ENCODE data around the gene CTDSP2.

Gene CTDSP2

DNA sequence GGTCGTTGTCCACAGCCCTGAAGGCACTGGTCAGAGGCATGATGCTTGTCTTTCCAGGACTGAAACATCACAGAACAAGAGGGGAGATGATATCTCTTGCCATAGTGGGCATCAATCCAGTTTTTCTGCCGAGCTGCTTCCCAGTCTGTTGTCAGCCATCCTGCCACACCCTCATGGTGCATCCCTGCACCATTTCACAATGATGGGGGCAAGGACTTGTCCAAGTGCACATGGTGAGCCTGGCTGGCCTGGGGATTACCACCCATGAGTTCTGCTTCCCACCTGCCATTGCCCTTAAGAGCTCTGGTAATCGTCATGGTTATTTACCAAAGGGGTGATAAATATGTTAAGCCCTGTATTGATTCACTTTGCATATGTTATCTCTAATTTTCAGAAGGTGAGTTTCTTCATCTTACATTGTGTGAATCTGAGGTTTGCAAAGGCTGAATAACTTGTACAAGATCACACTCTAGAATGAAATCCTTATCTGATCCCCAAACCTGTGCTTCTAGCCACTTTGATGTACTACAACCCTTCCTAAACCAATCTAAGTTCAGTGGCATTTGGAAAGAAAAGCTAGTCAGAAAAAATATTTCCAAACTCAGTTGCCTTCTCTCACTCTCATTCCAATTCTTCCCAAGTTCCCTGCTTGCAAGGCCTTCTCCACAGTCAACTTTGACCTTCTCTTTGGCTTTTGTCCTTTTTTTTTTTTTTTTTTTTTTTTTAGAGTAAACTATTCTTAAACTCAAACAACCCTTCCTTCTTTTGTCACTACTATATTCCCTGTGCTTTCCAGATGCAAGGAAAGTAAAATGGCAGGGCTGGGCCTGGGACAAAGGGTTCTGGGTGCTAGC is 30.3 kb downstream of the CTDSP2 start:
- no peak for DNase-seq (ENCODE audit: low read depth, low spot score)

DNA sequence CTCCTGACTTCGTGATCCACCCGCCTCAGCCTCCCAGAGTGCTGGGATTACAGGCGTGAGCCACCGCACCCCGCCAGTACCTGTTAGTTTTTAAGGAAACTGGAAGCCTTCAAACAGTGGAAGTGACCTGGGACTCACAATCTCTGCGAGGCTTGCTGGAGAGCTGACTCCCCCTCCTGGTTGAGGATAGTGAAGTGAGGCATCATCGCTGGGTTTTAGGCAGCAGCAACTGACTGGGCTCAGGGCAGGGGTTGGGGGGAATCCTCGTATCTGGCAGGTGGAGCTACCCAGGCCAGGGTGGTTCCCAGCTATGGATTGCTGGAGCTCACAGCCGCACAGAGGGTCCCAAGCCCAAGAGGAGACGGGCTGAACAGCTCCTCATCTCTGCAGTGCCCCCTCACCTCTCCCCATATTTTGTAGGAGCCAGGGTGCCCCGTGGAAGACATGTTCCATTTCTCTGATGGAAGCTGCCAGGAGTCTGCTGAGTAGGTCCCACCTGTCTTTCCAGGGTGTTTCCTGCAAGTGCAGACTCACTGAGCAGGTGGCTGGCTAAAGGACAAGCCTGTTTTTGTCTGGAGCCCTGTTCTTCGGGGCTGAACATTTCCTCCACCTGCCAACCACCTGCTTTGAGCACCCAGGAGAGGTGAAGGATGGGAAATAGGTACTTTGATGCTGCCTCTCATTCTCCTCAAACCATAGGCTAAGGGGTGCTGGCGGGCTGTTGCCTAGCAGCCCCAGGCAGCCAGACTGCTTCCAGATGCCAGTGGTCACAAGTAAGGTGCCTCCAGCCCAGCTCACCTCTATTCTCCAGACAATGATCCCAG is 31.1 kb downstream of the CTDSP2 start:
- DNase-seq (ENCODE audit: low read depth, low spot score), result no peak

DNA sequence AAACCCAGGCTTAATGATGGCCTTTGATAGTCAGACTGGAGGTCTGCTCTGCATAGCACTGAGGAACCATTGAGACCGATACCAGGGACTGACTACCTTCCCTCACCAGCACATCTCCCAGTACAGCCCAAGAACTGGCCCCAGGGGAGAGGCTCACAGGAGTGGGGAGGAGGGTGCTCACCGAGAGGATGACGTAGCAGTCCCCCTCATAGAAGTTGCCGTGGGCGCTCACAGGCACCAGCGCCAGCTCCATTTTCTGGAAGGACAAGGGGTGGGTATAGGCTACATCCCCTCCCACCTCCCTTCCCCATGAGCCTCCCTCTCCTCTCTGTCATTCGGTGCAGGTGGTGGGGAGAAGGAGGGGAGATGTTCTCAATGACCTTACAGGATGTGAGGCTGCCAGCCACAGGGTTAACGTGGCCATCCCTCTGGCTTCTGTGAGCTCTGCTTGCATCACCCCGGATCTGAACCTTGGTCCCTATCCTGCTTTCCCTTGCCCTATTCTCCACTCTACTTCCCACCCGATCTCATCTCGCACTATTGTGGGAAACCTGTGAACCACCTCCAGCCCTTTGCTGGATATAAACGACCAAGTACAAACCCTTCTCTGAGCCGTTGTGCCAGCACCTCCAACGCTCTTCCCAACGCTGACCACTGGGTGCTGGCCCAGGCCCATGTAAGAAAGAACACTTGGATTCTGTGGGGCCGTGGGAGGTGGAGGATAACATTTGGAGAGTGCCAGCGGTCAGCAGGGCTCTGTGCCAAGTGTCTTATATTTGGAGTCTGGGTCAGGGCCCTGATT is 32.4 kb downstream of the CTDSP2 start:
- no peak for DNase-seq (ENCODE audit: low read depth, low spot score)

DNA sequence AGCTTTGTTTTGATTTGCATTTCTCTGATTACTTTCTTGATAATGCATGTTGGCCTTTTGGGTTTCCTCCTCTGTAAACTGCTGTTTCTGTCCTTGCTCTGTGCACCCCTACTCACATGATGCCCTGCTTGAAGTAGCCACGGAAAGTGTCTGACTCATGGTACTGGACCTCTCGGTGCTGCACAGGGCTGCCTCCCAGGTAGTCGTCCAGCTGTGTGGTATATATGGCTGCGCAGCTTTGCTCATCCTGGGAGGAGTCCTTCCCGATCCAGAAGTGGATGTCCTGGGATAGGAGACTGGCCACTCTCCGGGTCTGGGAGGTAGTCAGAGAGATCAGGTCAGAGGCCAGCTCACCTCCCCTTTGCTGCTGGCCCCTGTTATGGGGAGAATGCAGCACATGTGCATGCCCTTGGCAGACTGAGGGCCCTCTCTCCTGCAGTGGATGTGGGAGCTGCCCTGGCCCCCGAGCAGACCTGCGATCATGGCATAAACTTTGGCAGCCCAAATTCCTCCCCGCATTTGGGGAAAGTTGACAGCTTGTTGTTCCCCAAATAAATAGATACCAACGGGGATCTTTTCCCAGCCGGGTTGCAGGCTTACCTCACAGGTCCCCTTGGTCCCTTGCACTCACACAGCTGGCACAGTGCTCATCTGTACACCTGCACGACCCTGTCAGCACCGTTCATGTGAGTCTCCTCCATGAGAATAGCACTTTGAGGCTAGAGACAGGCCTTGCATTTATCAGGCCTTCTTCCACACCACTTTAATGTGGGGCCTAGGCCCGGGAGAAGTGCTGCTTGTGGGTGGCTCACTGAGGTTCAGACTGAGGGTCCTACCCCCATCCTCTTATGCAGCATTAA is 33.2 kb downstream of the CTDSP2 start:
- DNase-seq (ENCODE audit: low read depth, low spot score), result no peak

DNA sequence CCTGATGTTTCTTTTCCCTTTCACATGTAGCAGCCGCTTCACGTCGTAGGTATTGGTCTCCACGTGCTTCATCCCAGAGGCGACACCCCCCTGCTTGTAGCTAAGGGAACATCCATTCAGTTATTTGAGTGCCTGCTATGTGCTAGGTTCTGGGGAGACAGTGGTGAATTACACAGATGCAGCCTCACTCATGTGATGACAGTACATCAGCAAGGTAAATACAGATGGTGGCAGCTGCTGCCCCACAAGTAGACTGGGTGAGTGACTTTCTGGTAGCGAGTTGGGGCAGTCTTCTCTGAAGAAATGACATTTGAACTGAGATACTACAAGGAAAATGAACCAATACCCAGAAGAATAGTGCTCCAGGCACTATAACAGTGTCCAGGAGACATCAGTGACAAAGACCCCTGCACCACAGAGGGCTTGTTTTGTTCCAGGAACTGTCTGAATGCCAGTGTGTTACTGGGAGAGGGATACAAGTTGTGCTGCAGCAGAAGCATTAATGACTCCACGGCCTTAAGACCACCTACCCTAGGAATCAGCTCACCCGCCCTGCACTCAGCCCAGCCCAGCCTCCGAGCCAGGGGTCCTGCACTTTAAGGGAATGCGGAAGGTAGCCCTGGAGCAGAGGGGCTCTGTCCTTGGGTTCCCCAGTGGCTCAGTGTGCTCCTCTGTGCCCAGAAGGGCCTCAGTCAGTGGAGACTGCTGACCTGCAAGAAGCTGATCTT is 35.3 kb downstream of the CTDSP2 start:
- DNase-seq (ENCODE audit: low read depth, low spot score), result no peak

DNA sequence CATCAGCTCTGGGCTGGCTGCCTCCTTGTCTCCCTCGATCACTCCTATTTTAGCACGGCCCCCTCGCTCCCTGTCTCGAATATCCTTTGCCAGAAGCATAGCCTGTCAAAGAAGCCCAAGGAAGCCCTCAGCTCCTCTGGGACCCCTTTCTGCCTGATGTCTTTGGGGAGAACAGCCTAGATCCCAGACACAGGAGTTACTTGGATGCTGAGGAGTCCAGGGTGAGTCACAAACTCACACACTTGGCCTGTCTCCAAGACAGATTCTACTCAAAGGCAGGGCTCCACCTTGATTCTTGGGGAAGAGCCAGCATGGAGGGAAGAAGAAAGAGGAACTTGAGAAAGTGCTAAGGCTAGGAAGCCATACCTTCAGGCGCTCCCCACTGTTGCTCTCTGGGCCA is 36.1 kb downstream of the CTDSP2 start:
- no peak for DNase-seq (ENCODE audit: low read depth, low spot score)

DNA sequence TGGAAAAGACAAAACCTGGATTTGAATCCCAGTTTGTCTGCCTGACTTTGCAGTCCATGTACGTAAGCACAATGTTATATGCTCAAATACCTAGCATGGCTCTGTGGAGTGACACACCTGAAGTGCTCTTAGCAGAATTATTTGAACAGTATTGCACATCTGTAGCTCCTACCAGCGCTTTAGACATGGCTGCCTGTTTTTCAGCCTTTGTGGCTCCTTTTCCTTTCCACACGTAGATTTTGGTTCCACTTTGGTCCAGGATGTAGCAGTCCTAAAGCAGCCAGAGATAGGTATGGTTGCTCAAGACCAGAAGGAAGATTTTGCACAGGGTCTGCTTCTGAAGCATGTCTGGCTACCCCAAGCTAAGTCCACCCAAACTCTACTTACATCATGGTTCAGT is 37.1 kb downstream of the CTDSP2 start:
- DNase-seq (ENCODE audit: low read depth, low spot score), result no peak

DNA sequence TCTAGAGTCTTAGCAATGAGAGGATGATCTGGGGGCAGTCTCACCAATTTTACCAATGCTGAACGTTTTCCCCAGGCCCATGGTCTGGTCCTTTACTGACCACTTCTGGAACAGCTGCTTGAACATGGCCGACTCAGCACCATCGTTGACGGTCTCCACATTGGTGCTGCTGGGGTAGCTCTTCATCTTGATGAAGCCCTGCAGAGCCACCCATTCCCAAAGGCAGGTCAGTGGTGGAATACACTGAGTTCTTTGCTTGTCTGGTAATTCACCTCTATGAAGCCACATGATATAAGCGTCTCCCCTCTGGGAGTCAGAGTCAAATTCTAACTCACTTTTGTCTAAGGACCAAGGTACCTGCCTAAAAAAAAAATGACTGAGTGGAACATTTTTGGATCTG is 38.2 kb downstream of the CTDSP2 start:
- DNase-seq (ENCODE audit: low read depth, low spot score), result no peak

DNA sequence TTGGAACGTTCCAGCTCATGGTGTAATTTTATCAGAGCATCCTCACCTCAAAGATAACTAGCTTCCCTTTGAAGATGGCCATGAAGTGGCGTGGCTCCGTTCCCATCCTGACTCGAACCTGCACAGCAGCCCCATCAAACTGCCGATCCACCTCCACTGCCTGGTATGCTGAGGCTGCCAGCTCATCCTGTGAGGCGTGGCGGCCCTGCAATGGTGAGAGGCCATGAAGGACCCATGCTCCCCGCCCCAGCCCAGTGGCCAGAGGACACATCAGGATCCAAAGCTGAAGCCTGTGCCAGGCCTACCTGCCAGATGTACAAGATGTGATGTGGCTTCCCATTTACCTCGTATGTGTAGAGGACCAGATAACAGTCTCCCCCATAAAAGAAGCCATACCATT is 39.2 kb downstream of the CTDSP2 start:
- no peak for DNase-seq (ENCODE audit: low read depth, low spot score)

DNA sequence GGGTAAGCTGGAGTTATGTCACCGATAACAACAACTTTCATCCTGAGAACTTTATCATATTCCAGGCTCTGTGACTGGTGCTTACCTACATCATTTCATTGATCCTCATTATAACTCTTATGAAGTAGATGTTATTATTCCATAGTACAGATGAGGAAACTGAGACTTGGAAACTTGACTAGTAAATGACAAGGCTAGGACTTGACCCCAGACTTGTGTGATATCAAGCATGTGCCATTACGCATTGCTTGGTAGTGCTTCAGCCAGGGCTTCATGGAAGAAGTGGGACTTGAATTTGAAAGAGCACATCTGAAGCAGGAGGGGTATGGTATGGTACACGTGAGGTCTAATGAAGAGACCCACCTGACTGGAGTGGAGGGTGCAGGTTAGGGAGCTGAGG is 39.9 kb downstream of the CTDSP2 start:
- no peak for DNase-seq (ENCODE audit: low read depth, low spot score)

DNA sequence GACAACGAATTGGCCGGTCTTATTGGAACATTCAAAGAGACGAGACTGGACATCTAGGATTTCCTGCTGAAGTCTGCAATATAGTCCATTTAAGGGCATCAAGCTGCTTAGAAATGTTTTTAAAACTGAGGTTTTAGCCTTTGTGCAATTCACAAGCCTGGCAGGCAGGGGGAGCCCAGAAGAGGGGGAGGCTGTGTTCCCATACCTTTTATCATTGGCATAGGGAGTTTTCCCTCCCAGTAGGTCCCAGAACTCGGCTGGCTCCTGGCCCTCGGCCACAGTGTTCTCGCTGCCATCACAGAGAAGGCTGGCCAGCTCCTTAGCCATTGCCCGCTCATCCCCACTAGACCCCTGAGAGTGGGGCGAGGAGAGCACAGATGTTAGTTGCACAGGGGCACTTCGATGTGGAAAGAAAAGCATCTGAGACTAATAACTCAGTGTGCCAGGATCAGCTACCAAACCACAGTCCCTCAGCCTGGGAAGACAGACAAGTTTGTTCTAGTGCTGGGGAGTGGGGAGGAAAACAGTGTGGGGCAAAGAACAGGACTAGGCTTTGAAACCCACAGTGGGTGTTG is 43.1 kb downstream of the CTDSP2 start:
- no peak for DNase-seq (ENCODE audit: low read depth, low spot score)

DNA sequence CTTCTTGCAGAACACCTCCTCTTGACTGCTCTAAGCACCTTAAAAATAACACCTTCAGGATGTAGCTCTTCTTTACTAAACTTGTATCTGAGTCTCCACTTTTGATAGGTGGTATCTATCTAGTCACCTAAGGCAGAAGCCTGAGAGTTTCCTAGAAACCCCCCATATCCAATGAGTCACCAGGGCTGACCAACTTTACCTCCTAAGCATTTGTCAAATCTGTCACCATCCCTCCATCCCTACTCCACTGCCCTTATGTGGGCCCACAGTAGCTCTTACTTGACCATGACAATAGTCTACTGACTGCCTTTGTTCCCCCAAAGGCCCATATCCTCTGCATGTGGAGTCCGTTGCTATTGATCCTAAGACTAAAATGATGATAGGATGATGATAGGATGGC is 43.9 kb downstream of the CTDSP2 start:
- DNase-seq (ENCODE audit: low read depth, low spot score), result no peak

DNA sequence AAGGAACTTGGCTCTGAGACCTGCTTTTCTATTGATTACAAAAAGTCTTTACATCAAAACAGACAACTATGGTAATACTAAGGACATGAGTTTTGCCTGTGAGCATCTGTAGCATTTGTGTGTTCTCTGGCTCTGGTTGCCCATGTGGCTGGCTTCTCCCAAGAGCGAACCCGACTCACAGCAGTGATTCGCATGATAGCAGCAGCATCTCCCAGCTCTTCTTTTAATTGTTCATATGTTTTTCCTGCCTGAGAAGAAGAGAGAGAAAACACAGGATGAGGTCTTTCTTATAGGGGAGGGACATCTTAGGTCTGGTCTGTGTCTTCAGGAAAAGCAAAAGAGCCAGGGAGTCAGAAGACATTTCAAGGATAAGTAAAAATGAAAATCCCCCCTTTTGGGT is 45.6 kb downstream of the CTDSP2 start:
- no peak for DNase-seq (ENCODE audit: low read depth, low spot score)

DNA sequence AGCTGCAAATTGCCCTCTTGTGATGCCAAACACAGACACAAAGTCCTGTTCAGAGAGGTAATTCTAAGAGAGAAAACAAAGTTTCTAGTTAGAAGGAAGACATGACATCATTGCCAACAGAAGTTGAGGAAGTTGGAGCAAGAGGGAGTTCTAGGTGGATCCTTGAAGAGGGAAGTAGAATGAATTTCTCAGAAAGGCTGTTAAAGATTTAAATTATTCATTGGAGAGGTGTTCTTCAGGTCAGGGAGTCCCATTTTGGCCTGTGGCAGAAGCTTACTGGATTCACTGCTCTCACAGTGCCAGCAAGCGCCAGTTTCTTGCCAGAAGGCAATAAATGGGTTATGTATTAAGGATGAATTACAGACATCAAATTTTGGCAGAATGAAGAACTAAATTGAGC is 48.6 kb downstream of the CTDSP2 start:
- DNase-seq (ENCODE audit: low read depth, low spot score), result no peak

DNA sequence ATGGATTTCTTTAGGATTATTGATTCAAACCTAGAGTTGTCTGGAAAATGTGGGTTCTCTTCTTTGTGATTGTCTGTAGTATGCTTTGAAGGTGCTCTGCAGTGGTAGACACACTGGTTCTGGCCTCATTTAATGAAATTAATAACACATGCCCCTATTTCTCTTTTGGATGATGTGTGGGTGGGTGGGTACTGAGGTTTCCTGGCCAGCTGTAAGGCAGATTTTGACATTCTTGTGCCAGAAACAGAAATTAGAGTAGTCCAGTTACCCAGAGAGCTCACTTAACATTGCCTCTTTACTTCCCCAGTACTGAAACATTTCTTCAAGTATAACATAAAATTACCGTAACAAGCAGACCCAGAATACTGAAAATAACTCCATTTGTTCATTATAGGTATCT is 49.5 kb downstream of the CTDSP2 start:
- no peak for DNase-seq (ENCODE audit: low read depth, low spot score)

DNA sequence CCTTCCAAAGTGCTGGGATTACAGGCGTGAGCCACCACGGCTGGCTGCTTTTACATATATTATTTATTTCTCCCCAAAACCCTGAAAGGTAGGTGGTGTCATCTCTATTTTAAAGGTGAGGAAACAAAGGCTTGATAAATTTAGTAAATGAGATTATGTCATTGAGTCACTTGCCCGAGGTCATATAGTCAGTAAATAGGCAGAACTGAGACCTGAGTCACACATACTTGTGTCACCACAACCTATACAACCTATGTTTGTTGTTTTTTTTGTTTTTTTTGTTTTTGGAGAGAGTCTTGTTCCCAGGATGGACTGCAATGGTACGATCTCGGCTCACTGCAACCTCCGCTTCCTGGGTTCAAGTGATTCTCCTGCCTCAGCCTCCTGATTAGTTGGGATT is 51.2 kb downstream of the CTDSP2 start:
- DNase-seq (ENCODE audit: low read depth, low spot score), result no peak

DNA sequence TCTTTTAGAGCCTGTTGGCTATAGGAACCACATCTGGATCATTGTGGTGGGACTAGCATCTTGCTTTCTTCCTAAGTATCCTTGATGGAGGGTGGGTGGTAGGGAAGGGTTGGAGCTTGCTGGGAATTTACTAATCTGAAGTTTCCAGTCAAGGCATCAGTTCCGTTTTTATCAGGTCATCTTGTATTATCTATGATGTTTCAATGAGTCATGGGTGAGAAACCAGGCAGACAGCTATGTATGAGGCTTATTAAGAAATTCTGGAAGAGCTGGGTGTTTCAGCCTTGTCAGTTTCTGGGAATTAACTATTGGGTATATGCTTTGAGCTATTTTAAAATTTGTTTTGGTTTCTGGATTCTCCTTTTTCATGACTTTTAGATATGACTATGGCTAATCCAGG is 52.6 kb downstream of the CTDSP2 start:
- DNase-seq (ENCODE audit: low read depth, low spot score), result no peak

DNA sequence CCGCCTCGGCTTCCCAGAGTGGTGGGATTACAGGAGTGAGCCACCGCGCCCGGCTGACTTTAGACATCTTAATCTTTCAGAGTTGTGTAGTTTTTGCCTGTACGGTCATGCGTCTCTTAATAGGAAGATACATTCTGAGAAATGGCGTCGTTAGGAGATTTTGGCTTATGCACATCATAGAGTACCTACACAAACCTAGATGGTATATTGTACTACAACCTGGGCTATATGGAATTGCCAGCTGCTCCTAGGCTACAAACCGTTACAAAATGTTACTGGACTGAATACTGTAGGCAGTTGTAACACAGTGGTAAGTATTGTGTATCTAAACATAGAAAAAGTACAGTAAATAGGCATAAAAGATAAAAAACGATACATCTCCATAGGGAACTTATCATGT is 62.7 kb downstream of the CTDSP2 start:
- no peak for DNase-seq (ENCODE audit: low read depth, low spot score)

DNA sequence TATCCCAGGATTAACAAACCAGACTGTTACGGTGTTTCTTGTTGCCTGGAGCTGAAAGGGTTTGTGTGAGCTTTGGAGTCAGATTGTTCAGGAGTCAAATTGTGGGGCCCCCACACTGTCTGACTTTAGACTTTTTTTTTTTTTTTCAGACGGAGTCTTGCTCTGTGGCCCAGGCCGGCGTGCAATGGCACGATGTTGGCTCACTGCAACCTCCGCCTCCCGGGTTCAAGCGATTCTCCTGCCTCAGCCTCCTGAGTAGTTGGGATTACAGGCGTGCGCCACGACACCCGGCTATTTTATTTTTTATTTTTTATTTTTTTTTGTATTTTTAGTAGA is 63.1 kb downstream of the CTDSP2 start:
- DNase-seq (ENCODE audit: low read depth, low spot score), result no peak
